SK-N-MC (cell line): ENCODE results near the gene BCL10.

Experiments
- EZH2 ChIP-seq: fragments of 200-600 bp; sonication (generic); IDR thresholded peaks from one replicate; pipeline ENCODE4 v1.6.1; 2017; ENCODE audit warnings: antibody characterized with exemption
- FOXP2 ChIP-seq: optimal IDR thresholded peaks from 2 replicates; pipeline ENCODE3; 2011; ENCODE audit warnings: mild to moderate bottlenecking, moderate library complexity; ENCODE audit not compliant: insufficient read depth; ENCODE audit errors: extremely low read length, control extremely low read depth
- POLR2AphosphoS5 ChIP-seq: IDR thresholded peaks from 2 replicates; pipeline ENCODE4 v1.6.1; 2012; ENCODE audit warnings: mild to moderate bottlenecking, low read depth, low read length, borderline replicate concordance

DNA sequence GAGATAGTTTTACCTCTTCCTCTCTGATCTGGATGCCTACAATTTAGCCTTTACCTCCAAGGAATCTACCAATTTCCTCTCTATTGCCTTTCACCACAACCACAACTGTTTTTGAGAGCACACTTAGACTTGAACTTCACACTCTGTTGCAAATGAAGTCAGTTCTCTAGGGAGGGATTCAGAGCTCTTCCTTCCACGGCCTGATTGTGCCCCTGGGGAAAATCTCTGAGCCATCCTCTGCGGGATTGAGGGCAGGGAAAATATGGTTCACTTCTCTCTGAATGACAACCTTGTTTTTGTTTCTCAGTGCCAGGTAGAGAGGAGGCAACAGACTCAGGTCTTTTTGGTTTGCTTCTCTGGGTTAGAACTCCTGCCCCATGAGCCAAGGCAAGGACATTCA, 35.4 kb upstream of the BCL10 start:
- TF ChIP-seq POLR2AphosphoS5 (no peak), EZH2 (no peak), FOXP2 (no peak)
